ENCODE measurements around the gene CCDC97.
A peak's percentile ranks its signal among the peaks of the same experiment; 100 is the strongest.
"Not testable (repeated sequence)": the region's sequence is repeated elsewhere in the genome, so short reads cannot be mapped to it uniquely, and the experiment has no call there.

The CCDC97 gene

DNA sequence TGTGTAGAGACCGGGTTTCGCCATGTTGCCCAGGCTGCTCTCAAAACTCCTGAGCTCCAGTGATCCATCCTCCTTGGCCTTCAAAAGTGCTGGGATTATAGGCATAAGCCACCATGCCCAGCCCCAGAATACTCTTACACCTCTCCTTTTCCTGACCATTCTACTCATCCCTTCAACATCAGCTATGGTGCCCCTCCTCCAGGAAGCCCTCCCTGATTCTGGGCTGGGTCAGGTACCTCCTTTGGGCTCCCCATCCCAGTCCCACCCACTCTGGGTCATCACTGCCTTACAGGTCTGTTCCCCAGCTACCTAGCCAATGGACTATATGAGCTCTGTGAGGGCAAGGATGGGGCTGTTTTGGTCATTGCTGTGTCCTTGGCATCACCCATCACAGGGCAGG is 34.2 kb downstream of the CCDC97 start:
- DNase-seq = no peak

DNA sequence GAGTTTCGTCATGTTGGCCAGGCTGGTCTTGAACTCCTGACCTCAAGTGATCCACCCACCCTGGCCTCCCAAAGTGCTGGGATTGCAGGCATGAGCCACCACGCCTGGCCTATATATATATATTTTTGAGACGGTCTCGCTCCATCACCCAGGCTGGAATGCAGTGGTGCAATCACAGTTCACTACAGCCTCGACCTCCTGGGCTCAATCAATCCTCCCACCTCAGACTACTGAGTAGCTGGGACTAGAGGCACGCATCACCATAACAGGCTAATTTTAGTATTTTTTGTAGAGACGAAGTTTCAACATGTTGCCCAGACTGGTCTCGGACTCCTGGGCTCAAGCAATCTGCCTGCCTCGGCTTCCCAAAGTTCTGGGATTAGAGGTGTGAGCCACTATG is 36.9 kb downstream of the CCDC97 start:
- not testable (repeated sequence) for DNase-seq

DNA sequence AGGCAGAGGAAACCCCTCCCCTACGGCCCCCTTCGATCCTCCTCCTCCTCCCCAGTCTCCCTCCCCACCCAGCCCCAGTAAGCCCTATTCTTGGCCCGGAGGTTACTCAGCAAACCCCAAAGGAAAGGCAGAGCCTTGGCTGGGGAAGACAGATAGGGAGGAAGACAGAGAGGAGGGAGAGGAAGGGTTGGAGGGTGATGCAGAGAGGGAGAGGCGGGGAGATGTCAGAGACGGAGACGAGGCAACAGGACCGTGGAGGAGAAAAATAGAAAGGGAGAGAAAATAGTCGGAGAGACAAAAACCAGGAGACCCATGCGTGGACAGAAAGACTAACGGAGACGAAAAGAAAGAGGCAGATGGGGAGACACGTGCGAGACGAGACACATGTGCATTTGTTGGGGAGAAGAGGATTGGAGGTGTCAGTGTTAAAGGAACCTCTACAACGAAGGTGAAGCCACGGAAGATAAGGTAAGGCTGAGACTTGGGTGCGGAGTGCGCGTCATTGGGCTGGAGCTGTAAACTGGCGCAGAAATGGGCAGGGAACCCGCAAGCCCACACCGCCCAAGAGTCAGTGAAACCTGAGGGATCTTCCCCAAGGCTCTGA is 40.9 kb downstream of the CCDC97 start:
- DNase-seq = no peak

DNA sequence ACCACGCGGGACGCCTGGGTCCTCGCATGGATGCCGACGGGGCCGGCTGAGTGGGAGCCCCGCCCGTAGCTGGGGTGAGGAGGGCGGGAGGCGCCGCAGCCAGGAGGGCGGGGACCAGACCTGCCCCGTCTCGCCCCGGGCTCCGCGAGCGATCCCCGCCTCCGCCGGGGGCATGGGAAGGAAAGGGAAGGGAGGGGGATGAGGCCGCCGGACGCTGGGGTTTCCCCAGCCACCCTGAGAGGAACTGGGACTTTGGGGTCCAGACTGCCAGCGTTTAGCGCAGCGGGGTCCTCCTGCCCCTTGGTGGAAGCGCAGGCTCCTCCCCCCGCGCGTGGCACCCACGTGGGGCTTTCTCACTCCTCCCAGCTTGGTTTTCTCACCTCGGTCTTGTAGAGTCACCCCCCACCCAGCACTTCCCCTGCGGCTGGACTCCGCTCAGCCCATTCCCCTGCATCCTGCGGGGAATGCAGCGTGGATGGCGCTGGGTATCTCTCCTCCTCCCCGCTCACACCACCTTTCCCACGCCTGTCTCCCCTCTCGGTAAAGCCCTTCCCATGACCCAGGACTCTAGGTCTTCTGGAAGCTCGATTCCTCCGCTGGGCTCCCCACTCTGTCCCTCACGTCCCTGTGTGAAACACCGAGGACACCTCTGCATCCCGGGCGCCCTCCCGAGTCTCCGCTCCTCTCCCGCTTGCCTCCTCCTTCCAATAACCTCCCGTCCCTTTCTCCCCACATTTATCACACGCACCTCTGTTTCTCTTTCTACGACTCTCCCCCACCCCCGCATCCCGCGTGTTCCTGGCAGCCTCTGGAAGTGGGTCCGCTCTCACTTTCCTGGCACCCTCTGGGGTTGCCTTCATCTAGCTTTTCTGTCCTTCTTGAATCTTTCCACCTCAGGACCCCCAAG is 41.6 kb downstream of the CCDC97 start:
- DNase-seq = peak; percentile 83 to 86

DNA sequence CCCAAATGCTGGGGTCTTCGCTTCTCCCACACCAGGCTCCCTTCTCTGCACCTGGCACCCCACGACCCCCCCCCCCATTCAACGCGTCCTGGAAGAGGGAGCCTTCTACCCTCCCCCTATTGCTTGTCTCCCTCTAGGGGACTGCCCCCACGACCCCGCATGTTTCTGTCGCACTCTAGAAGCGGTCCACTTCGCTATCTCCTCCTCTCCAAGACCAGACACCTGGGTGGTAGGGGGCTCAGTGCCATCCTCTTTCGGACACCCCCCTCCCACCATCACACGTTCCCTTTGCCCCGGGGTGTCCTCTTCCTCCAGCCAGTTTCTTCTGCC is 42.3 kb downstream of the CCDC97 start:
- no peak for DNase-seq

DNA sequence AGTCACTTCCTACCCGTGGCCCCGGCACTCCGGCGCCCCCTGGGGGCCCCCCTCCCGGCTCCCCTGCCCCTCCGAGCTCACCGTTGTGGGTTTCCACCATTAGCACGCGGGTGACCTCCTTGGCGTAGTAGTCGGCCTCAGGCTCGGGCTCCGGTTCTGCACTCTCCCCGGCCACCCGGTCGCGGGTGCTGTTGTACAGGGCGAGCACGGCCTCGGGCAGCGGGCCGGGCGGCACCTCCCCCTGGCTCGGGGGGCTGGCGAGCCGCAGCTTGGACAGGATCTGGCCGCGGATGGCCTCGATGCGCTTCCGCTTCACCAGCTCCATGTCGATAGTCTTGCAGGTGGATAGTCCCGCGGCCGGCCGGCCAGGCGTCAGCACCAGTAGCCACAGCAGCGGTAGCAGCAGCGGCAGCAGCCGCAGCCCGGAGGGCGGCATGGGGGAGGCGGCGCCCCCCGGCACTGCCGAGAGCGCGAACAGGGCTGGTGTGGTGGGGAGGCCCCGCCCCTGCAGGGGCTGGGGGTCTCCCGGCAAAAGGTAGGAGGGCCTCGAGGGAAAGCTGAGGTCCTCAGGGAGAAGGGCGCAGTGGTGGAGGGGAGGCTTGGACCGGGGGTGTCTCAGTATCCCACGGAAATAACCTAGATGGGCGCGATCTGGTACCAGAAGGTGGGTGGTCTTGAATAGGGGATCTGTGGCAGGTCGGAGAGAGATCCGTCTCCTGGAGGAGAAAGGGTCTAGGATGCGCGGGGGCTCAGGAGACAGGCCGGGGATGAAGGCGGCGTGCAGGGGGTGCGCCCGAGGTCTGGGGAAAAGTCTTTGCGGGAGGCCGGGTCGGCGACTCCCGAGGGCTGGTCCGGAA is 42.9 kb downstream of the CCDC97 start:
- peak; percentile 78 to 84 for DNase-seq

DNA sequence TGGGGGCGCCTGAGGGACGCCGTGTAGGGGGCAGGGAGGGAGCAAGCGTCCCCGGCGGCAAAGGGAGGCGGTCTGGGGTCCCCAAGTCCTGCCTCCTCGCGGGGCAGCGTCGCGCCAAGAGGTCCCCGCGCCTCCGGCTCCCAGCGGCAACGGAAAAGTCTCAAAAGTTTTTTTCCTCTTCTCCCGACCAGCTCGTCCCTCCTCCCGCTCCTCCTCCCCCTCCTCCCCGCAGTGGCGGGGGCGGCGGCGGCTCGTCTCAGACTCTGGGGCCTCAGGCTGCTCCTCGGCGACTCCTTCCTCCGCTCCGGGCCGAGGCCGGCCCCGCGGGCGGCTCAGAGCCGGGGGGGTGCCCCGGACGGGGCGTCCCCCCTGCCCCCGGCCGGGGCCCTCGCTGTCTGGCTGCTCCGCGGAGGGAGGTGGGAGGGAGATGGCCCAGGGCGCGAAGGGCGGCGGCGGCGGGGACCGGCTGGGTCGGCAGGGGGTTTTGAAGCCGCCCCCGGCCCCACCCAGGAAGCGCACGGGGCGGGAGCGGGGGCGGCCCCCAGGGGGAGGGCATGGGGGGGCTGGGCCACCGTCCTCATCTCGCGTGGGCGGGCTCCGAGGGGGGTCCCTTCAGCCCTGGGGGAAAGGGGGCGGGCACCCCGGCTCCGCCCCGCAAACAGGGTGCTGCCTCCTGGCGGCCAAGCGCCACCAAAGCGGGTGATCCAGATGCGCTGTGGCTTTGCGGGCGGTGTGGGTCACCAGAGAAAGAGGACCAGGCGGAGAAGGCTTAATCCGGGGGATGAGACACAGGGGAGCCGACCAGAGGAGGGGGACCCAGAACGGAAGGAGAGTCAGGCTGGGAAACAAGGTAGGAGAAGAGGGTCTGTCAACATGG is 43.7 kb downstream of the CCDC97 start, which contains the start of gene TGFB1:
Gene TGFB1, minus strand, starts transcription at position 457 of the 877 bp plus-strand sequence. CDS start 878 bp downstream, outside the sequence.
- peak; percentile 91 for DNase-seq

DNA sequence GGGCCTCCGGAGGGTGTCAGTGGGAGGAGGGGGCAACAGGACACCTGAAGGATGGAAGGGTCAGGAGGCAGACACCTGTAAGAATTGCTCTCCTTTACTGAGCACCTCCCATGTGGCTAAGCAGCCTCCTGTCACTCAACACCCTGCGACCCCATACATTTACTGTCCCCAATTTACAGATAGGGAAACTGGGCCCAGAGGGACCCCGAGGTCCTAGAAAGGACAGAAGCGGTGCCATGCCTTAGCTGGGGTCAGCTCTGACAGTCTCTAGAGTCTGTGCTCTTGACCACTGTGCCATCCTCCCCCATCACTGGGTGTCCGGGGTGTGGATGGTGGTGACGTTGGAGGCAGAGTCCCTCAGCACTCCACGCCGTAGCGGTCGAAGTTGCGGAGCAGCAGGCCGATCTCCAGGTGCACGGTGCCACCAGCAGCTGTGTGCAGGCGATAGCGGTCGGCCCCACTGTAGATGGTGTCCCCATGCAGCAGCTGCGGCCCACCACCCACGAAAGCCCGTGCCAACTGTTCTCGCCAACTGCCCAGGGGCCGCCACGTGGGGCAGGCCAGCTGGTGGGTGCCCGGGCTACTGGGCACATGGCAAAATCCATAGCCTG is 44.5 kb downstream of the CCDC97 start:
- no peak for DNase-seq

DNA sequence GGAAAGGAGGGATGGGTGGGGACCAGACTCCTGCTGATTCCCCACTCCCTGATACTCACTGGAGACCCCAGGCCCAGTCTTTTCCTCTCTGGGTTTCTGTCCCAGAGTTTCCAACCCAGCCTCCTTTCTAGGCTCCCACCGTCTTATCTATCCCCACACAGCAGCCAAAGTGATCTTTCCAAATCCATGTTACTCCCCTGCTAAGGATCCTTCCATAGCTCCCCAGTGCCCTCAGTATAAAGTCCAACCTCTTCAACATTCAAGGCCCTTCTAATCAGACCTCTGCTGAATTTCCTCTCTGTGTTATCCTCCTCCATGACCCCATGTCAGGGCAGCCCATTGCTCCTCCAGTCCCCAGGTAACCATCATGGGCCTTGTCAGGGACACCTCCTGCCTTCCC is 45.1 kb downstream of the CCDC97 start:
- DNase-seq = no peak

DNA sequence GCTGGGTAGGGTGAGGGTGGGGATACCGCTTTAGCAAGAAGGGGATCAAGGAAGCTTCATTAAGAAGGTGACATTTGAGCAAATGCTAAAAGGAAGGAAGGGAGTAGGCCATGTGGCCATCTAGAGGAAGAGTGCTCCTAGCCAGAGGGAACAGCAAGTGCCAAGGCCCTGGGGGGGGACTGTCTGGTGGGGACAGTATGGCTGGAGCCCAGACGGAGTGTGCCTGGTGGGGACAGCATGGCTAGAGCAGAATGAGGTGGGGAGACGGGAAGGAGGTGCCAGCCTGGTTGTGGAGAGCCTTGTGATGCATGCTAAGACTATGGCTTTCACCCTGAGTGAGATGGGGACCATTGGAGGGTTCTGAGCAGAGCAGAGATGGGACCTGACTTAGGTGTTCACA is 45.8 kb downstream of the CCDC97 start:
- no peak for DNase-seq

DNA sequence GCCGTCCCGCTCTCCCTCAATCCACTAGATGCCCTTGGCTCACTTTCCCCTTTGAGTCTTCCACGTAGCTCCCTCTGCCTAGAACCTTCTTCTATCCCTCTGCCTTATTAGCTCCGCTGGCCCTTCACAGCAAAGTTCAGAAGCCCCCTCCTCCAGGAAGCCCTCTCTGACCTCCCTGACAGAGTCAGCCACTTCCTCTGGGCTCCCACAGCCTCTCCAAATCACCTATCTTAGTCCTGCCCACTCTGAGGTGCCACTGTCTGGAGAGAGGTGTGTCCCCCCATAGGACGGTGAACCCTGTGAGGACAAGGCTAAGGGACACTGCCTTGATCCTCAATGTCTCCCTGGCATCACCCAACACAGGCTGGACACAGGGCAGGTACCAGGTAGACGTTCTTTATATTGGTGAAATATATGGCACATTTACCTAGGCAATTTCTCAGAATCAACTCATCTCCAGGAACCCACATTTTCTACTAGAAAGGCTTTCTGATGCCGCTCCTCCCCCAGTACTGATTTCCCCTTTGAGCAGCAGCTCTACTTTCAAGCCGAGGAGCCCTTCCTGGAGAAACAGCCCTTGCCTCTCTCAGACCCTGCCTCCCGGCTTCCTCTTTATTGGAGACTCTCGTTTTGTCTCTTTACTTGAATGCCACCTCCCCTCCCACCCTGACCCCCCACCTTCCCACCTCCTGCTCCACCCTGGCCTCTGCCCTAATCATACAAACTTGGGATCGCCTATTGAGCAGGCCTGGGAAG is 47.2 kb downstream of the CCDC97 start:
- peak in 1 of 2 donors; percentile 30 for DNase-seq

DNA sequence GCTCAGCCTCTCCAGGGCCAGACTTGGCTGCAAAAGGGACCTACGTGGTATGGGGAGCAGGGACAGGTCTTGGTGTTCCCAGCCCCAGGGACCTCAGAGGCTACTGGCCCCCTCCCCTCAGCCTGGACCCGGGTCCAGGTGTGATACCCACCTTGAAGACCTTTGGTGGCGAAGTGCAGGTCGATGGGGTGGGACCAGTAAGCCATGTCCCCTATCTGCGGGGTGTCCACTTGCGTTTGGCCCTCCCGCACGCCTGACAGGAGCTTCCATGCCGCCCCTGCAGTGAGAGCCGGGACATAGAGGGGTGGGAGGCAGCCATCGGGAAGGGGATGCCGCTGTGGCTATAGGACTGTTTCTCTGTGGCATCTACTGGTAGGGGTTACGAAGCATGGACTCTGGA is 47.8 kb downstream of the CCDC97 start:
- no peak for DNase-seq

DNA sequence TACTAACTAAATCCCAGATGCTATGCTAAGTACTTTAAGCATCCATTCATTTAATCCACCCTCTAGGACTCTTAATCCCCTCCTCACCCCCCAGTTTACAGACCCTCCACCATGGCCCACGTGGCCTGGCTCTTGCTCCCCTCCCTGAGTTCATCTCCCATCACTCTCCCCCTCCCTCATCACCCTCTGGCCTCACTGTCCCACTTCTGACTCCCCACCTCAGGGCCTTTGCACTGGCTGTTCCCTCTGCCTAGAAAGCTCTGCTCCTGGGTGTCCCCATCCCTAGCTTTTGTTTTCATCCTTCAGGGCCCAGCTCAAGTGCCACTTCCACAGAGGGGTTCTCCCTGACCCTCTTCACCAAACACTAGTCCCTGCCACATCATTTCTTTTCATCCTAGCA is 49.8 kb downstream of the CCDC97 start:
- DNase-seq = no peak

DNA sequence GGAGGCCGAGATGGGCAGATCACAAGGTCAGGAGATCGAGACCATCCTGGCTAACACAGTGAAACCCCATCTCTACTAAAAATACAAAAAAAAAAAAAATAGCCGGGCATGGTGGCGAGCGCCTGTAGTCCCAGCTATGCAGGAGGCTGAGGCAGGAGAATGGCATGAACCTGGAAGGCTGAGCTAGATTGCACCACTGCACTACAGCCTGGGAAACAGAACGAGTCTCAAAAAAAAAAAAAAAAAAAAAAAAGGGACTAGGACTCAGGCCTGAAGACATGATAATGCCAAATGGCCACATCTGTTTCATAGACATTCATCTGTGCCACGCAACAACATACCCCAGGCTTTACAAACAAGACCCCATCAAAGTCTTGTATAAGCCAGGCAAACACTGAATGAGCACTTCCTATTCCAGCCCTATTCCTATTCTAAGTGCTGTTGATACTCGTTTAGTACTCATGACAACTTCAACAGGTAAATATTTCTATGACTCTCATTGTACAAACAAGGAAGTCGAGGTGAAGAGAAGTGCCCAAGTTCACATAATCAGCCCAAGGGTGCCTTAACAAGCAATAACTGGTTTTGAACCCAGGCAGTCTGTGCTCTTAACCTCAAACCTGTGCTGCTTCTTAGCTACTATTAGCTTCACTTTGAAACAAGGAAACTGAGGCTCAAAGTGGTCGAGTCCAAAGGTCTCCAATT is 52.3 kb downstream of the CCDC97 start:
- no peak for DNase-seq

DNA sequence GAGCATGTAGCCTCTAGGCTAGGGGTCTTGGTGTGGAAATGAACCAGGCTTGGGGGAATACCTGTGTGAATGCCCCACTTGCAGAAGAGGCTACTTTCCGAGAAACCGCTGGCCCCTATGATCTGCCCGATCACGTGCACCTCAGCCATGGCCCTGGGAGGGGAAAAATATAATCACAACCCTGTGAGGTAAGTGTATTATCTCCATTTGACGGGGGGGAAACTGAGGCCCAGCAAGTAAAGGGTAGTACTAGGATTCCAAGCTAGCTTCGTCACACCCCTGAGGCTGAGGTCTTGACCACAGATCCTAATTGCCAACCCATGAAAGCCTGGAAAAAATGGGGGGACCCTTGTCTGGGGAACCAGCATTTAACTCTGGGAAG is 53.4 kb downstream of the CCDC97 start:
- no peak for DNase-seq

DNA sequence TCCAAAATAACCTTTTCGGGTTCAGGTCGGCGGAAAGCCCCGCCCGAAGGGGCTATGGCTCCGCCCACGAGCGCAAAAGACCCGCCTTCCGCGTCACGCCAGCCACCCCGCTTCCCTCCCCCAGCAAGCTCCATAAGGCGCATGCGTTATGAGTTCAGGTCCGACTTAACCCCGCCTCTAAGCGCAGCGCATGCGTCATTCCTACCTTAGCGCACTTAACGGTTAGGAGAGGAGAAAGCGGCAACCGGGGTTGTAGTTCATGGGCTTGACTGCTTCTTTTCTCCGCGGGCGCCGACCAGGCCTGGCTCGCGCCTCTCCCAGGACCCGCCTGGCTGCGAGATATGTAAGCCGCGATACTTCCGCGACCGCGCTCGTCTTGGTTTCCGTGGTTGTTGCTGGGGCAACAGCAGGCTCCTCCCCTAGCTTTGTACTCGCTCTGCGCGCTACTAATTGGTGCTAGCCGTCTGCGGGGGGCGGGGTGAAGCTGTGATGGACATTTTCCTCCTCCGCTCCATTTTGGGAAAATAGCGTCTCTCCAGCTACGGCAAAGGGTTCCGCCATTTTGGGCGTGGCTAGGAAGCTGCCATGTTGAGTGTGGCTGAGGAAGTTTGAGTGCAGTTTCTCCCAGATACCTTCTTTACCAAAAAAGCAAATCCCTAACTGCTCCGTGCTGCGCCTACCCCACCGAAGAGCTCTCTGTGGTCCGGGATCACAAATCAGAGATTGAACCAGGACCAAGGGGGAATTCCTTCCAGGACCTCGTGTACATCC is 54.0 kb downstream of the CCDC97 start, which contains the start of gene B9D2:
Gene B9D2, minus strand, starts transcription at position 397 of the 771 bp plus-strand sequence. CDS start 630 bp downstream, outside the sequence.
- DNase-seq = peak; percentile 98

DNA sequence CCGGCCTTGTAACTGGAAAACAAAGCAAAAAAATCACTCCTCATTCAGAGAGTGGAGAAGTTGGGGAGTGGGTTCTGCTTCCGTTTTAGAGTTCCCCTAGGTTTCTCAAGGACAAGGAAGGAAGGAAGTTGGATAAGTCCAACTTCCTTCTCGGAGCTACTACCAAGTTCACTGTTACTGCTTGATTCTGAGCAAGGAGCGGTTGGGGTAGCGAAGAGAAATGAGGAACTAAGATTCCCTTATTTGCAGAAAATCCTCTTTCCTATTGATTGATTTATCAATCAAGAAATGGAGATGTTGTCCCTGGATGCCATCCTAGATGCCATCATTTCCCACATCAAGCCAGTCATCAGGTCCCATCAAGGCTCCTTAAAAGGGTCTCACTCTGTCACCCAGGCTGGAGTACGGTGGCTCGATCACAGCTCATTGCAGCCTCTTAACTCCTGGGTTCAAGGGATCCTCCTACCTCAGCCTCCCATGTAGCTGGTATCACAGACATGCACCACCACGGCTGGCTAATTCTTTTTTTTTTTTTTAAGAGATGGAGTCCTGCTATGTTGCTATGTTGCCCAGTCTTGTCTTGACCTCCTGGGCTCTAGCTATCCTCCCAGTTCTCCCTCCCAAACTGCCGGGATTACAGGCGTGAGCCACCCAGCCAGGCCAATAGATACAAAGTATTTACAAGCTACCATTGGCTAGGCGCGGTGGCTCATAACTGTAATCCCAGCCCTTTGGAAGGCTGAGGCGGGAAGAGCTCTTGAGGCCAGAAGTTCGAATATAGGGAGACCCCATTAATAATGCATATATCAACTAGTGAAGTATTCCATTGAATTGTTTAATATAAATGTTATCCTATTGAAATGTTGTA is 54.8 kb downstream of the CCDC97 start:
- no peak for DNase-seq

DNA sequence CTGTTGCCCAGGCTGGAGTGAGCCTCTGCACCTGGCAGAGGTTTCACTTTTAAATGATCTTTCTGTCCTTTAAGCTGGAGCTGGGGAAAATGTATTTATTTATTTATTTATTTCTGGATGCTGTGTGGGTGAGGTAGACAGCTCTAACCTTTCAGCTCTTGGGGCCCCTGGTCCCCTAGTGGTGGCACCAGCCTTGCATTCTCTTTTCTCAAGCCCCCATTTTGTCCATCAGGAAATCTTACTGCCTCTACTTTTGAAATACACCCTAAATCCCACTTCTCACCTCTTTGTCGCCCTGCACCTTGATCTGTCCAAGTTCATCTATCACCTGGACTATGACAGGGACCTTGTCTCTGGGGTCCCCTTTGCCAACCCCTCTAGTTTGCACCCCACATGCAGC is 56.1 kb downstream of the CCDC97 start:
- no peak for DNase-seq
